Activated CD4-positive, alpha-beta T cell treated with anti-CD3 and anti-CD28 coated beads for 1 hour (primary cell): ENCODE measurements around the gene IFITM10.
"Not testable (repeated sequence)": the region's sequence is repeated elsewhere in the genome, so short reads cannot be mapped to it uniquely, and the experiment has no call there.

ENCODE experiments used
- DNase-seq: peaks from one replicate; pipeline ENCODE4 v3.0.0-alpha.2; 2020

Gene IFITM10

GRCh38 chr11:1777737-1778136, 27.3 kb upstream of the IFITM10 start:
- DNase-seq = no peak

- DNase-seq = no peak
Measured at GRCh38 chr11:1776944-1777715, 26.7 kb upstream of the IFITM10 start.

GRCh38 chr11:1776331-1776851, 26.0 kb upstream of the IFITM10 start:
- no peak for DNase-seq

GRCh38 chr11:1774886-1775285, 24.5 kb upstream of the IFITM10 start:
- DNase-seq = no peak

- DNase-seq = no peak
Measured at GRCh38 chr11:1773994-1774550, 23.7 kb upstream of the IFITM10 start.

GRCh38 chr11:1773131-1773993, 23.0 kb upstream of the IFITM10 start:
- DNase-seq = no peak

- no peak for DNase-seq
Measured at GRCh38 chr11:1772270-1773130, 22.1 kb upstream of the IFITM10 start.

- no peak for DNase-seq
Measured at GRCh38 chr11:1771700-1772099, 21.3 kb upstream of the IFITM10 start.

- DNase-seq = no peak
Measured at GRCh38 chr11:1771273-1771672, 20.9 kb upstream of the IFITM10 start.

GRCh38 chr11:1770528-1770927, 20.1 kb upstream of the IFITM10 start:
- no peak for DNase-seq

- no peak for DNase-seq
Measured at GRCh38 chr11:1770061-1770460, 19.7 kb upstream of the IFITM10 start.

GRCh38 chr11:1769304-1769936, 19.0 kb upstream of the IFITM10 start:
- DNase-seq = not testable (repeated sequence)

GRCh38 chr11:1768141-1768469, 17.7 kb upstream of the IFITM10 start:
- no peak for DNase-seq

GRCh38 chr11:1767399-1768140, 17.2 kb upstream of the IFITM10 start:
- DNase-seq = no peak

- no peak for DNase-seq
Measured at GRCh38 chr11:1766719-1767398, 16.5 kb upstream of the IFITM10 start.

- DNase-seq = no peak
Measured at GRCh38 chr11:1765871-1766718, 15.7 kb upstream of the IFITM10 start.

- DNase-seq = peak; percentile 78
Measured at GRCh38 chr11:1763796-1764661, 13.6 kb upstream of the IFITM10 start, which contains the start of gene CTSD. CTSD (minus strand) TSS chr11:1763927; CDS start chr11:1763859, 68 bp downstream.

- no peak for DNase-seq
Measured at GRCh38 chr11:1763336-1763795, 13.0 kb upstream of the IFITM10 start.
